GM12878 (cell line): ENCODE measurements around the gene TP53BP1. TPM values are rescaled to one million over a fixed set of nuclear protein-coding genes. Genes with fewer than 3 reads are reported as not detected.

Experiments used
- ATAC-seq: fragments of 200-7000 bp; cut with Tn5 transposase; 3 replicates; pipeline ENCODE4 v1.9.1; 2020; ENCODE audit warnings: mild to moderate bottlenecking, moderate library complexity
- BruUV-seq: library from RNA; stranded (reverse); fragments of 400-500 nt; replicated peaks from 2 replicates; lab custom pipeline; 2021; lab: Mats Ljungman, UMichigan
- CTCF ChIA-PET: fragments of 300-600 bp; sonication (Branson Sonifier 250); formaldehyde crosslinking; extraction: SDS; loops from one replicate; lab custom pipeline; 2021; ENCODE audit warnings: inconsistent platforms; lab: Yijun Ruan, JAX
- POLR2A ChIA-PET: fragments of 350-600 bp; formaldehyde crosslinking; extraction: SDS; loops from one replicate; lab custom pipeline; 2021; ENCODE audit warnings: inconsistent platforms; lab: Charles Lee
- RAD21 ChIA-PET: fragments of 300-600 bp; sonication (Branson Sonifier 250); formaldehyde crosslinking; loops from one replicate; lab custom pipeline; 2023; ENCODE audit warnings: antibody characterized with exemption; ENCODE audit not compliant: unreplicated experiment; lab: Charles Lee
- SMC1A ChIA-PET: fragments of 300-600 bp; sonication (Branson Sonifier 250); formaldehyde crosslinking; loops from one replicate; lab custom pipeline; 2023; ENCODE audit not compliant: unreplicated experiment, uncharacterized antibody; lab: Charles Lee
- DNase-seq: peaks from one replicate; pipeline ENCODE4 v3.0.0-alpha.2; 2011; ENCODE audit warnings: low read depth, low spot score
- FAIRE-seq: peaks from 3 replicates; lab custom pipeline; 2011; peaks lifted over from hg19 to GRCh38; lab: Jason Lieb, UNC
- H2AFZ ChIP-seq: 2 replicates; pipeline ENCODE4 v1.6.0; 2011; ENCODE audit warnings: low read depth, low read length, control low read depth; ENCODE audit not compliant: control insufficient read depth
- H3K27ac ChIP-seq: 2 replicates; pipeline ENCODE4 v1.5.1; 2011; ENCODE audit warnings: control low read depth; ENCODE audit not compliant: control insufficient read depth, insufficient read depth
- H3K27me3 ChIP-seq, 2 experiments: replicated peaks in 1 of 2; 2 replicates each; pipeline versions ENCODE4 v1.6.0 to v1.6.1; 2011; ENCODE audit warnings: low read length in 1 of 2; ENCODE audit not compliant: control insufficient read depth in 2 of 2, insufficient read depth in 2 of 2
- H3K36me3 ChIP-seq, 2 experiments: 2 replicates each; pipeline ENCODE4 v1.5.1; 2011; ENCODE audit warnings: low read length in 1 of 2; ENCODE audit not compliant: control insufficient read depth in 2 of 2, insufficient read depth in 2 of 2
- H3K4me1 ChIP-seq: 2 replicates; pipeline ENCODE4 v1.6.1; 2011; ENCODE audit warnings: mild to moderate bottlenecking, low read length, moderate library complexity, mixed read lengths; ENCODE audit not compliant: control insufficient read depth, insufficient read depth
- H3K4me2 ChIP-seq: 2 replicates; pipeline ENCODE4 v1.6.0; 2011; ENCODE audit warnings: control low read depth; ENCODE audit not compliant: control insufficient read depth, insufficient read depth
- H3K4me3 ChIP-seq: fragments of 200-600 bp; sonication (generic); 2 replicates; pipeline ENCODE4 v1.5.1; 2016
- H3K79me2 ChIP-seq: 2 replicates; pipeline ENCODE4 v1.6.0; 2011; ENCODE audit warnings: low read length; ENCODE audit not compliant: control insufficient read depth, insufficient read depth
- H3K9ac ChIP-seq: 2 replicates; pipeline ENCODE4 v1.8.0; 2011; ENCODE audit warnings: low read length, control low read depth, mixed read lengths; ENCODE audit not compliant: control insufficient read depth, insufficient read depth
- H3K9me3 ChIP-seq: replicated peaks from 3 replicates; pipeline ENCODE4 v1.5.1; 2011; ENCODE audit warnings: mild to moderate bottlenecking, low read length; ENCODE audit not compliant: control insufficient read depth, insufficient read depth
- H4K20me1 ChIP-seq: 2 replicates; pipeline ENCODE4 v1.6.0; 2011; ENCODE audit not compliant: control insufficient read depth, insufficient read depth
- BMI1 ChIP-seq: fragments of 450-650 bp; IDR thresholded peaks from 2 replicates; pipeline ENCODE4 v1.6.1; 2016; ENCODE audit warnings: mild to moderate bottlenecking, moderate library complexity, borderline replicate concordance
- CEBPB ChIP-seq, 2 experiments: fragments of 150-350 bp in 1 of 2; IDR thresholded peaks; 2 replicates each; pipeline ENCODE4 v1.6.1; 2012 to 2014; ENCODE audit warnings: low read depth in 2 of 2, low read length in 2 of 2, borderline replicate concordance in 1 of 2, inconsistent platforms in 1 of 2
- CHD1 ChIP-seq: IDR thresholded peaks from 2 replicates; pipeline ENCODE4 v1.6.1; 2012; ENCODE audit warnings: low read depth, low read length, improper control_type of control experiment
- EP300 ChIP-seq, 2 experiments: fragments of 150-350 bp in 1 of 2; IDR thresholded peaks; 2 replicates each; pipeline ENCODE4 v1.6.1; 2011 to 2012; ENCODE audit warnings: low read depth in 2 of 2, low read length in 2 of 2, borderline replicate concordance in 1 of 2, improper control_type of control experiment in 1 of 2, inconsistent platforms in 1 of 2; ENCODE audit not compliant: control insufficient read depth in 1 of 2
- GABPA ChIP-seq: IDR thresholded peaks from 2 replicates; pipeline ENCODE4 v1.6.1; 2014; ENCODE audit warnings: antibody characterized with exemption, low read depth, mild to moderate bottlenecking, inconsistent platforms
- HDAC2 ChIP-seq: fragments of 200-600 bp; sonication (generic); IDR thresholded peaks from 2 replicates; pipeline ENCODE4 v1.6.1; 2017
- JUND ChIP-seq: IDR thresholded peaks from 2 replicates; pipeline ENCODE4 v1.6.1; 2012; ENCODE audit warnings: low read depth, mild to moderate bottlenecking, low read length, improper control_type of control experiment, moderate library complexity
- MLLT1 ChIP-seq: fragments of 450-650 bp; IDR thresholded peaks from 2 replicates; pipeline ENCODE4 v1.6.1; 2016; ENCODE audit warnings: mild to moderate bottlenecking
- NFYB ChIP-seq: IDR thresholded peaks from 2 replicates; pipeline ENCODE4 v1.6.1; 2011; ENCODE audit warnings: low read depth, mild to moderate bottlenecking, low read length, improper control_type of control experiment, moderate library complexity; ENCODE audit not compliant: insufficient read depth
- SP1 ChIP-seq: IDR thresholded peaks from one replicate; pipeline ENCODE4 v1.6.1; 2011; ENCODE audit warnings: low read depth, low read length
- STAT1 ChIP-seq: fragments of 450-650 bp; conservative IDR thresholded peaks from 2 replicates; pipeline ENCODE4 v1.6.1; 2014; ENCODE audit warnings: antibody characterized with exemption, mild to moderate bottlenecking
- TBL1XR1 ChIP-seq: IDR thresholded peaks from 2 replicates; pipeline ENCODE4 v1.6.1; 2012; ENCODE audit warnings: low read depth, low read length, improper control_type of control experiment
- ZBED1 ChIP-seq: IDR thresholded peaks from 2 replicates; pipeline ENCODE4 v1.6.1; 2016; ENCODE audit warnings: borderline replicate concordance
- ZNF217 ChIP-seq: fragments of 450-650 bp; IDR thresholded peaks from 2 replicates; pipeline ENCODE4 v1.6.1; 2017; ENCODE audit warnings: antibody characterized with exemption, mild to moderate bottlenecking
- WGBS: methylation state at CpG from one replicate; pipeline ENCODE4 v1.1.6; 2016; ENCODE audit warnings: low lambda C conversion rate; ENCODE audit not compliant: insufficient replicate concordance, insufficient coverage; ENCODE audit errors: missing lambda C conversion rate; 5-methylcytosine and 5-hydroxymethylcytosine counted together
- in situ Hi-C: fragments of 300-500 bp; cut with MboI; formaldehyde crosslinking; loops from 9 replicates; pipeline ENCODE4 v1.14.3; 2018; ENCODE audit warnings: mixed read lengths
- intact Hi-C: fragments of 100-400 bp; cut with micrococcal nuclease; formaldehyde crosslinking; loops from one replicate; pipeline ENCODE4 v1.14.2; 2022; ENCODE audit not compliant: unreplicated experiment
- polyA plus RNA-seq, 11 experiments: library from polyadenylated mRNA; depleted of rRNA in 4 of 11; unstranded in 6 of 11; stranded (reverse) in 5 of 11; fragments of >200 nt; fragmentation: Nextera tagmentation in 4 of 11; fragmentation: Illumina TruSeq in 1 of 11; extraction: Ambion mirVana in 4 of 11; extraction: Trizol in 1 of 11; gene quantifications; 1 replicate in 1 of 11; 2 replicates in 10 of 11; pipeline versions ENCODE4 v1.2.1 to v1.2.3, GENCODE V29; 2011 to 2016; ENCODE audit warnings: inconsistent platforms in 2 of 11, missing spikeins in 2 of 11, low read depth in 1 of 11
- total RNA-seq, 4 experiments: library from RNA; depleted of rRNA in 3 of 4; stranded (reverse); fragments of >200 nt in 3 of 4; fragmentation: Illumina TruSeq in 1 of 4; extraction: Trizol in 1 of 4; gene quantifications; 2 replicates each; pipeline versions ENCODE4 v1.2.1 to v1.2.3, GENCODE V29; 2013 to 2021

Gene TP53BP1
- total and polyA plus RNA-seq, 10 of the 15 experiments (the other 5 are each of a cell fraction or from before 2014, with no cell fraction given), result 6.2 to 50.2 (median 19.3) TPM

DNA sequence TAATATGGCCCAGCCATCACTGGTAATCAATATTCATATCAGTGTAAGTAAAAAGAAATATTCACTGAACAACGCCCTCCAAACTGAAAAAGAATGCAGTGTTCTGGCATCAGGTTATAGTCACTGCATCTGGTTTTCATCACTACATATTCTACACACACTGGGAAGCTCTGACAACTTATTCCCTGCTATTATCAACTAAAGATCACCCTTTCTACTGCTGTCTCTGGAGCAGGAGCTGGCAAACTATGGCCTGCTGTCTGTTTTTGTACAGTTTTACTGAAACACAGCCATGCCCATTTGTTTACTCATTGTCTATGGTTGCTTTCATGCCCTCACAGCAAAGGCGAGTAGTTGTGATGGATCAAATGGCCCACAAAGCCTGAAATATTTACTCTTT lies 86.8 kb downstream of the TP53BP1 start (continued):
- no peak for TF ChIP-seq CEBPB (IDR thresholded peaks at IDR 0.05; ENCODE audit: borderline replicate concordance in 1 of 2, low read depth in 2 of 2, low read length in 2 of 2)

GRCh38 chr15:43404130-43404529 lies 88.8 kb downstream of the TP53BP1 start:
- H3K4me2 ChIP-seq, result no peak overlapping the region

DNA sequence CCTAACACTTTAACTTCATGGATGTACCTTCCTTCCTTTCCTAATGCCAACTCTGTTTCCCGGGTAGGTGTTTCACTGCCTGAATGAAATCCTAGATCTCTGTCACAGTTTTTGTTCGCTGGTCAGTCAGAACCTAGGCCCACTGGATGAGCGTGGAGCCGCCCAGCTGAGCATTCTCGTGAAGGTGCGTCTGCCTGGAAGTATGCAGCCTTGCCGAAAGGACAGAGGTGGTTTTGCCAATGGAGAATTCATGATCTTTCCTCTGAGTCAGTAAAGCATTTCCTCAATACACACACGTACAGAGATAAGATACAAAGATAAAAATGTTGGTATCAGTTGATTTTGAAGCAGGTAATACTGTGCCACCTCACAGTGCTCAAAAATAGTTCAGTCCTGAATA lies 89.3 kb downstream of the TP53BP1 start:
- ChIA-PET CTCF (no interaction called here), POLR2A (no interaction called here), SMC1A (interaction anchor here (1.1 kb wide), 1 partner anchor 15 kb away, joined by 3 read pairs; no protein-coding TSS in a partner anchor), RAD21 (no interaction called here)
- Histone ChIP-seq H3K4me1 (no peaks in the 10 kb centered on the region), H3K9me3 (no peaks in the 10 kb centered on the region), H3K79me2 (no peaks in the 10 kb centered on the region), H3K4me3 (no peak overlapping the region), H3K36me3 (peaks cover 10 to 22% of the 10 kb centered on the region in 2 experiments), H3K4me2 (no peak overlapping the region), H2AFZ (no peak overlapping the region), H4K20me1 (no peaks in the 10 kb centered on the region), H3K27me3 (no peaks in the 10 kb centered on the region), H3K9ac (no peak overlapping the region), H3K27ac (no peak overlapping the region)
- in situ Hi-C loops, result no loop called here
- intact Hi-C loops, result no loop called here
- 96% methylated on average over 7 of the region's 8 CpGs for WGBS
- no peak for FAIRE-seq
- no TSS peak for BruUV-seq
- no peak for DNase-seq
- TF ChIP-seq BMI1 (no peak), MLLT1 (no peak)
- no peak for ATAC-seq

More at GRCh38 chr15:43404130-43404529, 88.8 kb downstream of the TP53BP1 start:
- DNase-seq (no peak), FAIRE-seq (no peak), ATAC-seq (no peak)
- Histone ChIP-seq H3K36me3 (peaks cover 10 to 19% of the 10 kb centered on the region in 2 experiments), H3K79me2 (no peaks in the 10 kb centered on the region), H3K27me3 (no peaks in the 10 kb centered on the region), H3K9ac (no peak overlapping the region), H3K9me3 (no peaks in the 10 kb centered on the region), H3K4me1 (no peaks in the 10 kb centered on the region), H4K20me1 (no peaks in the 10 kb centered on the region), H3K4me3 (no peak overlapping the region), H3K27ac (no peak overlapping the region), H2AFZ (no peak overlapping the region)
- in situ Hi-C loops, result no loop called here
- WGBS, result 83% methylated on average over 5 of the region's 5 CpGs
- BruUV-seq, result no TSS peak
- ChIA-PET CTCF (no interaction called here), POLR2A (no interaction called here), RAD21 (no interaction called here), SMC1A (interaction anchor here (0.5 kb wide), 1 partner anchor 39 kb away, joined by 4 read pairs; no protein-coding TSS in a partner anchor)
- intact Hi-C loops, result no loop called here
- TF ChIP-seq CHD1 (no peak), JUND (no peak), NFYB (no peak), GABPA (no peak), STAT1 (no peak), HDAC2 (no peak), ZNF217 (no peak), ZBED1 (no peak), TBL1XR1 (no peak), SP1 (no peak), EP300 (IDR thresholded peaks at IDR 0.05; ENCODE audit: borderline replicate concordance in 1 of 2, control insufficient read depth in 1 of 2, low read depth in 2 of 2, low read length in 2 of 2) (no peak)
